Natural killer cell (primary cell): Measurements from ENCODE around the gene SCTR. TPM values are rescaled to one million over a fixed set of nuclear protein-coding genes. Genes with fewer than 3 reads are reported as not detected.

Source experiments
- ATAC-seq, 3 donors: fragments of 150-1000 bp in 2 of 3; fragments of 200-7000 bp in 1 of 3; cut with Tn5 transposase; 1 replicate in 1 of 3; 2 replicates in 2 of 3; pipeline ENCODE4 v1.10.0; 2021; ENCODE audit warnings: mild to moderate bottlenecking in 2 of 3, moderate library complexity in 2 of 3
- DNase-seq, 2 donors: peaks; one replicate each; pipeline versions ENCODE4 v3.0.0 to v3.0.0-alpha.2; 2013 to 2021; ENCODE audit warnings: mixed read lengths in 1 of 2
- H3K27ac ChIP-seq: one replicate; pipeline ENCODE4 v1.5.1; 2013; ENCODE audit warnings: mild to moderate bottlenecking, low read length
- H3K27me3 ChIP-seq: one replicate; pipeline ENCODE4 v1.6.1; 2013; ENCODE audit warnings: low read length; ENCODE audit not compliant: control insufficient read depth, insufficient read depth
- H3K36me3 ChIP-seq: one replicate; pipeline ENCODE4 v1.6.1; 2013; ENCODE audit warnings: low read length; ENCODE audit not compliant: control insufficient read depth, insufficient read depth
- H3K4me1 ChIP-seq: one replicate; pipeline ENCODE4 v1.6.1; 2013; ENCODE audit warnings: low read length; ENCODE audit not compliant: control insufficient read depth, insufficient read depth
- H3K4me3 ChIP-seq: one replicate; pipeline ENCODE4 v1.5.1; 2013; ENCODE audit warnings: low read length
- H3K9me3 ChIP-seq: one replicate; pipeline ENCODE4 v1.6.1; 2013; ENCODE audit warnings: low read length; ENCODE audit not compliant: control insufficient read depth, insufficient read depth
- H3K27ac Mint-ChIP-seq, 2 donors: one replicate each; pipeline ENCODE4 v1.8.0; 2022; ENCODE audit warnings: mild to moderate bottlenecking in 2 of 2, mixed read lengths in 2 of 2, moderate library complexity in 1 of 2
- H3K27me3 Mint-ChIP-seq, 2 donors: one replicate each; pipeline ENCODE4 v1.8.0; 2022; ENCODE audit warnings: low read depth in 2 of 2, mixed read lengths in 2 of 2
- H3K36me3 Mint-ChIP-seq: one replicate; pipeline ENCODE4 v1.8.0; 2022; ENCODE audit warnings: mixed read lengths
- H3K4me1 Mint-ChIP-seq, 2 donors: one replicate each; pipeline ENCODE4 v1.8.0; 2022; ENCODE audit warnings: mixed read lengths in 2 of 2
- H3K4me3 Mint-ChIP-seq: one replicate; pipeline ENCODE4 v1.8.0; 2022; ENCODE audit warnings: mild to moderate bottlenecking, moderate library complexity, mixed read lengths
- H3K9me3 Mint-ChIP-seq, 2 donors: one replicate each; pipeline ENCODE4 v1.8.0; 2022; ENCODE audit warnings: mixed read lengths in 2 of 2
- CTCF ChIP-seq: fragments of 200-600 bp; IDR thresholded peaks from one replicate; pipeline ENCODE4 v1.8.0; 2022; ENCODE audit warnings: antibody characterized with exemption
- WGBS: methylation state at CpG from one replicate; pipeline ENCODE4 v1.1.7; 2013; ENCODE audit warnings: missing lambda C conversion rate; ENCODE audit not compliant: insufficient coverage; 5-methylcytosine and 5-hydroxymethylcytosine counted together
- intact Hi-C: fragments of 100-400 bp; cut with micrococcal nuclease; formaldehyde crosslinking; loops from one replicate; pipeline ENCODE4 v1.14.2; 2022
- total RNA-seq, 4 donors: library from RNA; stranded (reverse); fragments of 120-200 nt in 1 of 4; gene quantifications; one replicate each; pipeline versions ENCODE4 v1.2.3 to v1.2.4, GENCODE V29; 2013 to 2022

The SCTR gene
- total RNA-seq, 3 donors from 2014 or later (not counting 1 experiment from before 2014, with no cell fraction given) = not detected

GRCh38 chr2:119486196-119486827, 38.0 kb downstream of the SCTR start:
- no peak overlapping the region for H3K27ac Mint-ChIP-seq
- Histone ChIP-seq H3K4me1 (no peaks in the 10 kb centered on the region), H3K27me3 (no peaks in the 10 kb centered on the region), H3K36me3 (no peaks in the 10 kb centered on the region), H3K9me3 (no peaks in the 10 kb centered on the region), H3K4me3 (no peak overlapping the region), H3K27ac (no peak overlapping the region)
- DNase-seq (no peak), ATAC-seq (no peak)
- H3K4me3 Mint-ChIP-seq = no peak overlapping the region
- intact Hi-C loops = no loop called here
- H3K27me3 Mint-ChIP-seq = peaks cover 0 to 10% of the 10 kb centered on the region in 2 donors
- no peaks in the 10 kb centered on the region for H3K9me3 Mint-ChIP-seq
- TF ChIP-seq CTCF = no peak
- no peaks in the 10 kb centered on the region for H3K4me1 Mint-ChIP-seq
- no peaks in the 10 kb centered on the region for H3K36me3 Mint-ChIP-seq
- WGBS = 76% methylated on average over 10 of the region's 10 CpGs

- 91% methylated on average over 12 of the region's 12 CpGs for WGBS
- no peak overlapping the region for H3K4me3 Mint-ChIP-seq
- H3K4me1 ChIP-seq = no peaks in the 10 kb centered on the region
Measured at GRCh38 chr2:119485336-119486110, 38.8 kb downstream of the SCTR start.

GRCh38 chr2:119484834-119485233, 39.4 kb downstream of the SCTR start:
- Mint-ChIP-seq H3K36me3 (no peaks in the 10 kb centered on the region), H3K9me3 (no peaks in the 10 kb centered on the region)

More at GRCh38 chr2:119485336-119486110, 38.8 kb downstream of the SCTR start:
- ATAC-seq (no peak), DNase-seq (no peak)
- no peak overlapping the region for H3K27ac Mint-ChIP-seq
- no peak overlapping the region for H3K4me3 ChIP-seq
- no peaks in the 10 kb centered on the region for H3K9me3 ChIP-seq
- intact Hi-C loops = no loop called here
- no peaks in the 10 kb centered on the region for H3K36me3 ChIP-seq
- no peaks in the 10 kb centered on the region for H3K9me3 Mint-ChIP-seq
- TF ChIP-seq CTCF = no peak
- H3K27ac ChIP-seq = no peak overlapping the region
- peaks cover 0 to 9% of the 10 kb centered on the region in 2 donors for H3K27me3 Mint-ChIP-seq
- H3K27me3 ChIP-seq = no peaks in the 10 kb centered on the region
- H3K36me3 Mint-ChIP-seq = no peaks in the 10 kb centered on the region
- H3K4me1 Mint-ChIP-seq = no peaks in the 10 kb centered on the region

More at GRCh38 chr2:119484834-119485233, 39.4 kb downstream of the SCTR start:
- Histone ChIP-seq H3K4me1 (no peaks in the 10 kb centered on the region), H3K9me3 (no peaks in the 10 kb centered on the region), H3K27ac (no peak overlapping the region), H3K4me3 (no peak overlapping the region), H3K27me3 (no peaks in the 10 kb centered on the region), H3K36me3 (no peaks in the 10 kb centered on the region)
- no peak for DNase-seq
- no peak for TF ChIP-seq CTCF
- peaks cover 0 to 5% of the 10 kb centered on the region in 2 donors for H3K27me3 Mint-ChIP-seq
- H3K4me1 Mint-ChIP-seq = no peaks in the 10 kb centered on the region
- no peak for ATAC-seq
- intact Hi-C loops = no loop called here
- WGBS = 88% methylated on average over 6 of the region's 6 CpGs
- H3K4me3 Mint-ChIP-seq = no peak overlapping the region
- no peak overlapping the region for H3K27ac Mint-ChIP-seq
